Choroid plexus epithelial cell (primary cell): ENCODE results near the gene LIPA.
A peak's percentile ranks its signal among the peaks of the same experiment; 100 is the strongest.

Experiments
- DNase-seq: peaks from one replicate; pipeline ENCODE4 v3.0.0-alpha.2; 2010; ENCODE audit warnings: low read depth
- H3K4me3 ChIP-seq: 2 replicates; pipeline ENCODE4 v1.5.1; 2011; ENCODE audit warnings: low read depth, mild to moderate bottlenecking, control low read depth, low read length, moderate library complexity
- TF ChIP-seq, protein P1 (sequence below): conservative IDR thresholded peaks from 2 replicates; pipeline ENCODE4 v1.5.1; 2011; ENCODE audit warnings: low read depth, mild to moderate bottlenecking, control low read depth, inconsistent platforms, low read length, moderate library complexity

LIPA gene

DNA sequence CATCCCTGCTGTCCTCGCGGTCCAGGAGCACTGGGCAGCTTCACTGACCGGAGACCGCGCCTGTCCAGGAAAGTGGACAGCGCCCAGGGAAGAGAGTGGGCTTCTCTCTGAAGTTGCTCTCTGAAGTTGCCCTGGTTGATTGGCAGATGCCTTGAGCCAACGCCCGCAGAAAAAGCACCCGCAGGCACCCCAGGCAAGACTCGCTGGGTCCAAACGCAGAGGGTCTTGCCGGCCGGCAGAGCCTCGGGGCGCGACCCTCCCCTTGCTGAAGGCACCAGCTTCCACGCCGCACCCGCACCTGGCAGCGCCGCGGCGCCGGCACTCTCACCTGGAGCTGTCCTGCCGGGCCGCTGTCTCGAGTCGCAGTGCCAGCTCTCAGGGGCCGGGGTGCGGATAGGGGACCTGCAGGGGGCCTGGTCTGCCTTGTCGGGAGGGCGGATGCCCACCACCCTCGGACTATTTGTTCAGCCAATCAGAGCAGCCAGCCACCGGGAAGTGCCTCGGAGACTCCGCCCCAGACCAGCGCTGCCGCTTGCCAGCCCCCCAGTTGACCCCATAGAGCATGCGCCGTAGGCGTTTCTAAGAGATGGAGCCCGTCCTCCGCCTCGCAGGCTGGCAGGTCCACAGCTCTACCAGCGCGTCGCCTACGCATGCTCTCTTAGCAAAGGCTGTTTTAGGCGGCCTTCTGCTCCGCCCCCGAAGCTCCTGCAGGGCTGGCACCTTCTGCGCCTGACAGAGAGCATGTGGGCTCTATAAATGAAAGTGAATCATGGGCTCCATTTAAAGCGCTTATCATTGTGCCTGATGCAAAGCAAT lies at the start of gene LIPA:
LIPA (minus strand) TSS at position 367 of the 816 bp plus-strand sequence. CDS start 4,127 bp downstream, outside the sequence.
- H3K4me3 ChIP-seq, result peak within 1 kb of the TSS; percentile 98
- TF ChIP-seq, protein P1, sequence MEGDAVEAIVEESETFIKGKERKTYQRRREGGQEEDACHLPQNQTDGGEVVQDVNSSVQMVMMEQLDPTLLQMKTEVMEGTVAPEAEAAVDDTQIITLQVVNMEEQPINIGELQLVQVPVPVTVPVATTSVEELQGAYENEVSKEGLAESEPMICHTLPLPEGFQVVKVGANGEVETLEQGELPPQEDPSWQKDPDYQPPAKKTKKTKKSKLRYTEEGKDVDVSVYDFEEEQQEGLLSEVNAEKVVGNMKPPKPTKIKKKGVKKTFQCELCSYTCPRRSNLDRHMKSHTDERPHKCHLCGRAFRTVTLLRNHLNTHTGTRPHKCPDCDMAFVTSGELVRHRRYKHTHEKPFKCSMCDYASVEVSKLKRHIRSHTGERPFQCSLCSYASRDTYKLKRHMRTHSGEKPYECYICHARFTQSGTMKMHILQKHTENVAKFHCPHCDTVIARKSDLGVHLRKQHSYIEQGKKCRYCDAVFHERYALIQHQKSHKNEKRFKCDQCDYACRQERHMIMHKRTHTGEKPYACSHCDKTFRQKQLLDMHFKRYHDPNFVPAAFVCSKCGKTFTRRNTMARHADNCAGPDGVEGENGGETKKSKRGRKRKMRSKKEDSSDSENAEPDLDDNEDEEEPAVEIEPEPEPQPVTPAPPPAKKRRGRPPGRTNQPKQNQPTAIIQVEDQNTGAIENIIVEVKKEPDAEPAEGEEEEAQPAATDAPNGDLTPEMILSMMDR, result no peak
- peak; percentile 98 for DNase-seq

DNA sequence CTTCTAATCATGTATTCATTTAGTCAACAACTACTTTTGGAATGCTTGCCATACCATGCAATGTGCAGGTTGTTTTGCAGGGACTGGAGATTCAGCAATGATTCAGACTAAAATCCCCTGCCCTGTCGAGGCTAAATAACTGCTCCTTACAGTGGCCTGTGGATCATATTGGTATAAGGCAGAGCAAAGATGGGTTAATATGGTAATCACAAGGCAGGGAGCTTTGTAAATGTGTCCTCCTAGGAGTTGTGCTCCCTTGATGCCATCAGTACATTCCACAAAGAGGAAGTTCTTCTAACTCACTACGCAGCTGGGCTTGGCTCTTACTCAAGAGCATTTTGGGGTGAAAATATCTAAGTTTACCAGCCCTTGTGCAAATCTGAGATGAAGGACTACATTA lies 49.7 kb upstream of the LIPA start:
- H3K4me3 ChIP-seq, result peak overlapping the region; percentile 53
- TF ChIP-seq, protein P1, result no peak
- DNase-seq, result peak; percentile 80

DNA sequence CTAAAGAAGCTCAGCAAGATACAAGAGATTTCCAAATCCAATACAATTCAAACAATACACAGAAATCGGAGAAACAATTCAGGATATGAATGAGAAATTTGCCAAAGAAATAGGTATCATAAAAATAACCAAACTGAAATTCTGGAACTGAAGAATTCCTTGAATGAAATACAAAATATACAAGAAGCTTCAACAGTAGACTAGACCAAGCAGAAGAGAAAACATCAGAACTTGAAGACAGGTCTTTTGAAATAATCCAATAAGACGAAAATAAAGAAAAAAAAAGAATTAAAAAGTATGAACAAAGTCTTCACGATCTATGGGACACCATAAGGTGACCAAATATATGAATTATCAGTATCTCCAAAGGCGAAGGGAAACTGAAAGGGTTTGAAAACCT lies 47.5 kb upstream of the LIPA start:
- TF ChIP-seq, protein P1, result no peak
- DNase-seq, result no peak
- no peak overlapping the region for H3K4me3 ChIP-seq

DNA sequence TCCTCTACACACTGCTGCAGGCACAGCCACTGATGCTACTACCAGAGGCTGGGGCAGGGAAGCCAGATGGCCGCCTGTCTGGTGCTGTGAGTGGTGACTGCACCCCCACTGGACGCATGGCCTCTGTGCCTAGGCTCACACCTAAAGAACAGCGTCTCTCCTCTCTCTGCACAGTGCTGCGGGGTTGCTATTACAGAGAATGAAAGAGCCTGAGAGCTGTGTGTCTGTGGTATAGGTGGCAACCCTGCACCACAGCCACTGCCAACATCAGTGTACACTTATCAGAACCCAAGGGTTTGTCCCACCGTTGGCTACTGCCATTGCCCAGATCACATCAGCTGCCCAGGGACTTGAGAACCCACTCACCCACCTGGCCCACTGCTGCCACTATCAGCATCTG lies 46.2 kb upstream of the LIPA start:
- TF ChIP-seq, protein P1, result no peak
- no peak for DNase-seq
- H3K4me3 ChIP-seq, result no peak overlapping the region

DNA sequence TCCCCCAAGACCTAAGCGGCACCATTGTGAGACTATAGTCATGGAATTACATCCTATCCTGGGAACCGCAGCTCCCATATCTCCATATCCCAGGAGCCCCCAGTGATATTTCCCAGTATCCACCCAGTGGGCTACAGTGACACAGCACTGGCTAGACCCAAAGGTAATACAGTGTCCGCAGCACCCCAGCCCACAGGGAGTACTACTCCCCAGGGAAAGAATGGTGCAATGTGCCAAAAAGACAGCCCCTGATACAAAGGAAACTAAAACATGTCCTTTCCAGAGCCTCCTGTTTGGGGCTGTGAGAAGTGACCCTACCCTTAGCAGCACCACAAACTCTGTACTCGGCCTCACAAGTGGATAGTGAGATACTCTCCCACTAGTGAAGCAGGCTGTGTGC lies 45.8 kb upstream of the LIPA start:
- TF ChIP-seq, protein P1, result no peak
- no peak for DNase-seq
- H3K4me3 ChIP-seq, result no peak overlapping the region

DNA sequence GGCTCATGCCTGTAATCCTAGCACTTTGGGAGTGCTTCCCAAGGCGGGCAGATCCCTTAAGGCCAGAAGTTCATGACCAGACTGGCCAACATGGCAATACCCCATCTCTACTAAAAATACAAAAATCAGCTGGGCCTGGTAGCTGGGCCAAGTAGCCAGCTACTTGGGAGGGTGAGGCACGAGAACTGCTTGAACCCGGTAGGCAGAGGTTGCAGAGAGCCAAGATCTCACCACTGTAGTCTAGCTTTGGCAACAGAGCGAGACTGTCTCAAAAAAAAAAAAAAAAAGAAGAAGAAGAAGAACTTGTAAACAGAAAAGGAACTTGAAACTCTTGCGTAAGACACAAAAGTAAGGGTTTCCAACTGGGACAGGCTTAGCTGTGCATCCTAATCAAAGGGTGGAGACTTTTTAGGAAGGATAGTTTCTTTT lies 44.7 kb upstream of the LIPA start:
- DNase-seq, result peak; percentile 90
- H3K4me3 ChIP-seq, result no peak overlapping the region
- TF ChIP-seq, protein P1, result no peak

DNA sequence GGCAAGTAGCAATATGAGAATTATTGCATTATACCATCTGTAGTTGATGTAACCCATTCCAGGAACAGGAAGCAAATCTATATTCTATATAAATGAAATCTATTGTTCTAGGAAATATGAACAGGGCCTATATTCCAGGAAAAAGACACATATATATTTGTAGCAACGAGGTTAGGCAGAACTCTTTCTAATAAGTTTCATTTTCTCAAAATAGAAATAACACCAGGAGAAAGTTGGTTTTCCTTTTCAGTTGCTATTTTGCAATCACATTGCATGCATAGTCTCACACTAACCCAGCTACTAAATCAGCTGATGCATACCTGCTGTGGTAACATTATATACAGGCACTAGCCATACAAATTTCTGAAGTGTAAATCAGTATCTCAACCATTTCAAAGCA lies 44.0 kb upstream of the LIPA start:
- DNase-seq, result peak; percentile 95
- TF ChIP-seq, protein P1, result no peak

More for the DNA sequence above, 44.0 kb upstream of the LIPA start:
- no peak overlapping the region for H3K4me3 ChIP-seq
